Muscle of arm (tissue), 12 donors: ENCODE data around the gene ASTN2. TPM values are rescaled to one million over a fixed set of nuclear protein-coding genes. Genes with fewer than 3 reads are reported as not detected.

Experiments used
- DNase-seq: peaks from one replicate; pipeline ENCODE4 v3.0.0-alpha.2; 2013
- polyA plus RNA-seq, 12 donors: library from polyadenylated mRNA; unstranded; fragments of 120-200 nt; gene quantifications; one replicate each; pipeline ENCODE4 v1.2.1, GENCODE V29; 2013; ENCODE audit not compliant: insufficient read length in 12 of 12

ASTN2 gene
- polyA plus RNA-seq, 12 donors: 3.7 to 15.7 (median 5.5) TPM; not detected in 2

- DNase-seq: peak; percentile 26
Observed at GRCh38 chr9:117247266-117247665, 167.6 kb downstream of the ASTN2 start.

- no peak for DNase-seq
Observed at GRCh38 chr9:117245175-117245829, 169.6 kb downstream of the ASTN2 start.

GRCh38 chr9:117242082-117242481 lies 172.8 kb downstream of the ASTN2 start:
- no peak for DNase-seq

DNA sequence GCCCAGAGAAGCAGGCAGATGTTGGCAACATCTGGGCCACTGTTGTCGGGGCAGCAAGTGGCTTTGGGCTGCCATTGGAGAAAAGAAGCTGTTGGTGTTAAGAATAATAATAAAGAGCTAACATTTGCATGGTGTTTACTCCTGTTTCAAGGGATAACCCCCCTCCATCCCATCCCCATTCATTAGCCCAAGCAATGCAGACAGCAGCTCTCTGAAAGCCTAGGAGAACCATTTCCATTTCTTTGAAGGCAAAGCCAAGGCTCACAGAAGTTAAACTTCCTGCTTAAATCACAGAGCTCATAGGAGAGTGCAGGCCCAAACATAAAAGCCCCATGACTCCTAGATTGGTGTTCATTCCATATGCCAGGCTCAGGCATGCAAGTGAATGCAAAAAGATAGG lies 175.4 kb downstream of the ASTN2 start:
- no peak for DNase-seq

GRCh38 chr9:117234103-117234502 lies 180.8 kb downstream of the ASTN2 start:
- no peak for DNase-seq

DNA sequence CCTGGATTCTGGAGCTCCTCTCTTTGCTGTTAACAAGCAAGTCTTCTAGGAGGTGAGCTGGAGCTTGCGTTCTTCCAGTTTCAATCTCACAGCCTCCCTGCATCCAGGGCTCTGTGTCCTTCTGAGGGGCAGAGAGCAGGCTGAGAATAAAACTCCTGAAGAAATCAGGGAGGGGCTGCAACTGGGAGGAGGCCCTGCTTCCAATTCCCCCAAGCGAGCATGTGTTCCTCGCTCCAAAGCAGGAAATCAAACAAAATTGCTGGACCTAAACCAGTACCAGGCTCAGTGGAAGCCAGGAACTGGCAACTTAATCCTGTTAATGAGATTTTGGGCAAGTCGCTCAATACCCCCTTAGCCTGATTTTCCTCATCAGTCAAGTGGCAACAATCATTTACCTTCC lies 181.8 kb downstream of the ASTN2 start:
- no peak for DNase-seq

DNA sequence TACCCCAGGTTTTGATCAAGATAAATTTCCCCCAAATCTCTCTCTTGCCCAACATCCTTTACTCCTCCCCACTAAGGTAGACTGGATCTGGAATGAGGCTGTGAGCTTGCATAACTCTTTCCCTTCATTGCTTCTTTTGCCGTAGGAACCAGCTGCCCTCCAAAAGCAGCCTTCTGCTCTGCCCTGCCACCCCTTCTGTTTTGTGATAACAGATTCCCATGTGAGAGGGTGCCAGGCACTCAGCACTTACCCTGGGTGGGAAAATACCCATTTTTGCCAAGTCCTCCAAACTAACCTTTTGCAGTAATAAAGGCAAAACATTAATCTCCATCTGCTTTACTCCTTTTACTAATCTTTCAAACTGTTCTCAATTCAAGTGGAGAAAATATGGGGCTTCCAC lies 182.6 kb downstream of the ASTN2 start:
- no peak for DNase-seq

DNA sequence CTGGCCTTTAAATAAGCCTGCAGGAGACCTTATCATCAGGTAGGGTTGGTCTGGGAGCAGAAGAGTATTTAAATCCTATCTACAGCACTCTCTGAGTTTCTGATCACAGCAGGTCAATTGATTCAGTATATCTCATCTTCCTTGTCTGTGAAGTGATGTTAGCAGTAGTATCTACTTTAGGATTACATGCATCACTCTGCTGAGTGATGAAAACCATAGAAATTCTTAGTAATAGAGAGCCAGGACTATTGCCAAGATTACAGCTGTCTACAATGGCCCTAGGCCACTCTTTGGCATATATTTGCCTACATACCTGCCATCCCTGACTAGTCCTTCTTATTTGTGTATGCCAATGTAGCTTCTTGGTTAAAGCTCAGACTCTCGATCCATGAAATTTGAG lies 183.8 kb downstream of the ASTN2 start:
- no peak for DNase-seq

GRCh38 chr9:117224695-117225094 lies 190.2 kb downstream of the ASTN2 start:
- no peak for DNase-seq

GRCh38 chr9:117218951-117219350 lies 195.9 kb downstream of the ASTN2 start:
- no peak for DNase-seq

DNA sequence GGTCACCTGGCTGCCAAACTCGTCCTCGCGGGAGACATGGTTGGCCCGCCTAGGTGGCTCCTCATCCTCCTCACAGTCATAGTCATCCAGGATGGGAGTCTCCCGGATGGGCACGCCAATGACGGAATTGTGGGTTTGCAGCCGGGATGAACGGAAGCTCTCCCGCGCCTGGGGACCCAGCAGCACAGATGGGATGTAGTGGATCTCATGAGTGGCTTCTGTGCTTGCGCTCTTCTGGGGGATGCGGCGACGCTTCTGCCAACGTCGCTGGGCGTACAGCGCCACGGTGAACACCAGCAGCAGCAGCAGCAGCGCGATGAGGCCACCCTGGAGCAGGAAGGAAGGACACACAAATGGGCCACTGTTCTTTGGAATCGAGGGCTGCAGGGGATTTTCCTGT lies 200.4 kb downstream of the ASTN2 start:
- no peak for DNase-seq

- DNase-seq: no peak
Observed at GRCh38 chr9:117211280-117211679, 203.6 kb downstream of the ASTN2 start.

DNA sequence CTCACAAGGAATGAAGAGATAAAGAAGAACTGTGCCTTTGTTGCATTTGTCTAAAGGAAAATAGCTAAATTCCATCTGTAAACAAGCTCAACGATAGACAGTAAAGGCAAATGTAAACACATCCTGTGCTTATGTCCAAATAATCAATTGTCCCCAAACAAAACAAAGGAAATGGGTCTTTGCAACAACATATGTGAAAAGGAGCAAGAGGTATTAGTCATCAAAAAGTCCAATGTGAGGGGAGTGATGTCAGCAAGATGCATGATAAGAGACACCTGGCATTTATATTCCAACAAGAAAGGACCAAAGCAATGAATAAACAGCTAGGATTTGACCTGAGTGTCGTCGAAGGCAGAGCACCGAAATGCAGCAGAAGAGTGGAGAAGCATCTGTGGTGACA lies 209.1 kb downstream of the ASTN2 start:
- no peak for DNase-seq

DNA sequence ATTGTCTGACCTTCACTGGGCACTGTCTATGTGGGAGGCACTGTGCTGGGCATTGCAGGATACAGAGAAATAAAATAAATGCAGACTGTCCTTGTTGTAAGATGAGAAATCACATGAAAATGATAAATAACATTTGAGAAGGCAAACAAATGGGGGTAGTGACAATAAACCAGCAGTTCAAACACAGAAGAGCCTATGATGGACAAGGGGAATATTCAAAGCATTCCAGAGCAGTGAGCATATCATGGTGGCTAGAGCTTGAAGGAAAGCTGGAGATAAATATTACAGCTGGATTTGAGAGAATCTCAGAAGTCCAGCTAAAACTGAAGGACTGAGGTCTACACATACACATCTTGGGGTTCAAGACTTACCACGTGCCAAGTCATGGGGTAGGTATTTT lies 209.9 kb downstream of the ASTN2 start:
- DNase-seq: no peak

DNA sequence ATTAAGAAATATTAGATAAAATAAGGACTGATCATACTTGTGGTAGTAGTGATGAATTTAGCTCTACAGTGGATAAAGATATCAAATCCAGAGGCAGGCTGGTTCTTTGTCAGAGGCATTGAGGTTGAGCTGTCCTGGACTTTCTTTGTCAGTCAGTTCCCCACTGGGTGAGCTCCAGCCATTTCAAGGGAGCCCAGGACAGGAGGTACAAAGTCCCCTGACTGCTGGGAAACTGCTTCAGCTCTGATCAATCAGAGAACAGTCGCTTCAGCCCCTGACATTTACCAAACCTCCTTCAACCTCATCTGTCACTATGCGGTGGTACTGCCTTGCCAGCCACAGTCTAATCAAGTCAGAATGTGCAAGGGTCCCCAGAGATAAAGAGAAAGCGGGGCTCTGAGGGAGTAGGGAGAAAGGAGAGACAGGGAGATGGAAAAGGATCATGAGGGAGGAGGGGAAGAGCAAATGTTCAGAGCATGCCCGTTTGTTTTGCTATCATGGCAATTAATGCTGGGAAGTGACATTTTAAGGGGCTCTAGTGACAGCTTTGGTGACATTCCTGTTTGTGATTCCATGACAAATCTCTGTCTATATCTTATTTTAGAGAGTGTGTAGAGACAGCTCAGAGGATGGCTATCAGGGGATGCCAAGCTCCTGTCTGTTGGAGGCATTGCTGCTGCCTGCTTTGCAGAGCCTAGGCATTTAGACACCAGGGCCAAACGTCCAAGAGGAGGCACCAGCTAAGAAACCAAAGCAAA lies 223.2 kb downstream of the ASTN2 start:
- no peak for DNase-seq

GRCh38 chr9:117189121-117189520 lies 225.7 kb downstream of the ASTN2 start:
- no peak for DNase-seq

- DNase-seq: no peak
Observed at GRCh38 chr9:117188394-117188793, 226.5 kb downstream of the ASTN2 start.

- no peak for DNase-seq
Observed at GRCh38 chr9:117187498-117187897, 227.4 kb downstream of the ASTN2 start.

- DNase-seq: no peak
Observed at GRCh38 chr9:117184173-117184572, 230.7 kb downstream of the ASTN2 start.

GRCh38 chr9:117182046-117182445 lies 232.8 kb downstream of the ASTN2 start:
- DNase-seq: no peak

DNA sequence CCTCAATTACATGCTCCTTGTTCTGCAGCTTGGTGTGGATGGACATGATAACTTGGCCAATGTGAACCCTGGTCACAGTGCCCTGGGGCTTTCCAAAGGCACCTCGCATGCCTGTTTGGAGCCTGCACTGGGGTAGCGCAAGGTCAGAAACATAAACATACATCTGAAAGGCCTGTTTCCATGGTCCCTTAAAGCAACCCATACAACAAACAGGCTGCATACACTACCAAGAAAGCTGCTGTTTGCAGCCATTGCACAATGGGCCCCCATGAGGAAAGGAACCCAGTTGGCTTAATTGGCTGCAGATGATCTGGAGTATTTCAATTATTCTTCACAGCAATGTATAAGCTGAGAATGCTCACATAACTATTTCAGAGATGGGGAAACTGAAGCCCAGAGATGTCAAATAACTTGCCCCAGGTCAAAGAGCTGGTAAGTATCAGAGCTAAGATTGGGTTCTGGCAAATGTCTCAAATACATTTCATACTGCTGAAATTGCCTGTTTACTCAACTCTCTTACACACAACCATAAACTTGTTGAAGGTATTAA lies 233.9 kb downstream of the ASTN2 start:
- no peak for DNase-seq

DNA sequence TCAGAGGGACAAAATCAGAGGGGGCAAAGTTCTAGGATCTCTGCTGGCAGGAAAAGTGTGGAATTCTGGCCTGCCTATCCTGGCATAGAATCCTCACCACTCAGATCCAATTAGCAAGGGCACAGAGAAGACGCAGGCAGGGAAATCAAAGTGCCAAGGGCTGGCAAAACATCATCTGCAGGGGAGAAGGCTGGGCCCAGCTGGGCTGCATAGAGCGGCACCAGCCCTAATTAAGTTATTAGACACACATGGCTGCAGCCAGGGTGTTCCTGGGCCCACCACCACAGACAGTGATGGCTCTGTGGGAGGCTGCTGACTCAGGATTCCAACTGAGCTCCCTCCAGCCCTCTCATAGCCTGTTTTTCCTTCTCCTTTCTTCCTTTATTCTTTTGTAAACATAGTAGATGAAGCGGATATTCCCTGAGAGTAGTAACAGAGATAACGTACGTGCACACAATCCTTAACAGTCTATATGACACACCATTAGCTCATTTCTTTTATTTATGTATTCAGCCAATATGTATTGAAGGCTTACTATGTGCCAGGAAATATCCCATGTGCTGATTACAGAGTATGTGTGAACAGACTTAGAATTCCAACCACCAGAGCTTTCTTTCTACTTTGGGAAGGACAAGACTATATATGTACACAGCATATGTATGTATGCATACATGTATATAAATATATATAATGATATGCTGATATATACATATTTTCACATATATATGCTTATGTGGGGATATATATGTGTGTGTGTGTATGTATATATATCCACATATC lies 236.1 kb downstream of the ASTN2 start:
- no peak for DNase-seq

DNA sequence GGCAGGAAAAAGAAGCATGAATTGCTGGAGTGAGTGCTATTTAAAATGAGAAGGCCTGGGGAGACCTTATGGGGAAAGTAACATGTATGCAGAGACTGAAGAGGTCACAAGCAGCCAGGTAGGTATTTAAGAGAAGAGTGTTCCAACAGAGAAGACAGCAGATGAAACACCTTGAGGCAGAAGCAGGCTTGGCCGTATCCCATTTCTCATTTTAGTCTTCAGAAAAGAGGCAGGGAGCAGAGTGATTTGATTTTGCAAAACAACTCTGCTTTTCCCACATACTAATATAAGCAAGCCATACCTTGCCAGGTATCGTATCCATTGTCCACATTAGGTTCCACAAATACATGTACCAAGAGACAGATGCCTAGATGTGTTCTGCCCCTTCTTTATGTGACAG lies 244.3 kb downstream of the ASTN2 start:
- DNase-seq: no peak
